ENCODE data around the gene PANK2. TPM values are rescaled to one million over a fixed set of nuclear protein-coding genes. Genes with fewer than 3 reads are reported as not detected.
A peak's percentile ranks its signal among the peaks of the same experiment; 100 is the strongest.
"Not testable (repeated sequence)": the region's sequence is repeated elsewhere in the genome, so short reads cannot be mapped to it uniquely, and the experiment has no call there.

Gene PANK2
- total RNA-seq, 2 experiments from 2014 or later = 77.3 to 82.3 TPM

GRCh38 chr20:3896853-3897583, 7.8 kb downstream of the PANK2 start:
- Mint-ChIP-seq H3K4me3 (peak overlapping the region; percentile 47), H3K4me1 (peaks cover 79% of the 10 kb centered on the region), H3K36me3 (peaks cover 49% of the 10 kb centered on the region), H3K27me3 (no peaks in the 10 kb centered on the region), H3K9me3 (ENCODE audit: low read depth) (no peaks in the 10 kb centered on the region), H3K27ac (peak overlapping the region; percentile 70)
- peak; percentile 23 for ATAC-seq
- CTCF ChIA-PET = no interaction called here
- DNase-seq = no peak

- H3K27ac Mint-ChIP-seq; H3K9me3 Mint-ChIP-seq (ENCODE audit: low read depth); H3K4me3 Mint-ChIP-seq; DNase-seq; CTCF ChIA-PET; H3K27me3 Mint-ChIP-seq; ATAC-seq: not testable (repeated sequence)
- peaks cover 76% of the 10 kb centered on the region for H3K4me1 Mint-ChIP-seq
- peaks cover 44% of the 10 kb centered on the region for H3K36me3 Mint-ChIP-seq
Observed at GRCh38 chr20:3898181-3898580, 9.0 kb downstream of the PANK2 start.

- Mint-ChIP-seq H3K27me3 (no peaks in the 10 kb centered on the region), H3K4me3 (no peak overlapping the region), H3K27ac (no peak overlapping the region), H3K4me1 (peaks cover 72% of the 10 kb centered on the region), H3K36me3 (peaks cover 41% of the 10 kb centered on the region), H3K9me3 (ENCODE audit: low read depth) (no peaks in the 10 kb centered on the region)
- CTCF ChIA-PET = no interaction called here
- ATAC-seq (no peak), DNase-seq (no peak)
Observed at GRCh38 chr20:3898639-3899038, 9.5 kb downstream of the PANK2 start.

GRCh38 chr20:3900187-3900604, 11.0 kb downstream of the PANK2 start:
- Mint-ChIP-seq H3K4me3 (no peak overlapping the region), H3K27me3 (no peaks in the 10 kb centered on the region), H3K9me3 (ENCODE audit: low read depth) (no peaks in the 10 kb centered on the region), H3K36me3 (peaks cover 45% of the 10 kb centered on the region), H3K4me1 (peaks cover 74% of the 10 kb centered on the region), H3K27ac (peak overlapping the region; percentile 73)
- DNase-seq (no peak), ATAC-seq (no peak)
- CTCF ChIA-PET = interaction anchor here (0.7 kb wide), 1 partner anchor 282 kb away, joined by 3 read pairs; no protein-coding TSS in a partner anchor

GRCh38 chr20:3901028-3901705, 12.0 kb downstream of the PANK2 start:
- DNase-seq (no peak), ATAC-seq (no peak)
- Mint-ChIP-seq H3K4me1 (peaks cover 70% of the 10 kb centered on the region), H3K4me3 (no peak overlapping the region), H3K27ac (peak overlapping the region; percentile 66), H3K9me3 (ENCODE audit: low read depth) (no peaks in the 10 kb centered on the region), H3K27me3 (no peaks in the 10 kb centered on the region), H3K36me3 (peaks cover 41% of the 10 kb centered on the region)
- CTCF ChIA-PET = no interaction called here

- CTCF ChIA-PET = no interaction called here
- Mint-ChIP-seq H3K4me1 (peaks cover 70% of the 10 kb centered on the region), H3K36me3 (peaks cover 39% of the 10 kb centered on the region), H3K27me3 (no peaks in the 10 kb centered on the region), H3K9me3 (ENCODE audit: low read depth) (no peaks in the 10 kb centered on the region), H3K27ac (peak overlapping the region; percentile 66), H3K4me3 (no peak overlapping the region)
- DNase-seq (no peak), ATAC-seq (no peak)
Observed at GRCh38 chr20:3901706-3902440, 12.7 kb downstream of the PANK2 start.

GRCh38 chr20:3902446-3902845, 13.3 kb downstream of the PANK2 start:
- Mint-ChIP-seq H3K9me3 (ENCODE audit: low read depth) (no peaks in the 10 kb centered on the region), H3K4me3 (no peak overlapping the region), H3K27me3 (no peaks in the 10 kb centered on the region), H3K4me1 (peaks cover 70% of the 10 kb centered on the region), H3K36me3 (peaks cover 35% of the 10 kb centered on the region), H3K27ac (no peak overlapping the region)
- CTCF ChIA-PET = interaction anchor here (1.2 kb wide), 1 partner anchor 10 kb away, joined by 3 read pairs; no protein-coding TSS in a partner anchor
- ATAC-seq (no peak), DNase-seq (no peak)

GRCh38 chr20:3904224-3904623, 15.0 kb downstream of the PANK2 start:
- Mint-ChIP-seq H3K27ac (peak overlapping the region; percentile 11), H3K4me1 (peaks cover 76% of the 10 kb centered on the region)

GRCh38 chr20:3904857-3905256, 15.7 kb downstream of the PANK2 start:
- Mint-ChIP-seq H3K36me3 (peaks cover 52% of the 10 kb centered on the region), H3K27me3 (no peaks in the 10 kb centered on the region), H3K27ac (peak overlapping the region; percentile 33), H3K4me1 (peaks cover 78% of the 10 kb centered on the region), H3K9me3 (ENCODE audit: low read depth) (no peaks in the 10 kb centered on the region), H3K4me3 (no peak overlapping the region)
- no peak for ATAC-seq
- CTCF ChIA-PET = no interaction called here
- DNase-seq = no peak

More at GRCh38 chr20:3904224-3904623, 15.0 kb downstream of the PANK2 start:
- CTCF ChIA-PET = no interaction called here
- ATAC-seq (no peak), DNase-seq (no peak)
- no peaks in the 10 kb centered on the region for H3K27me3 Mint-ChIP-seq
- no peak overlapping the region for H3K4me3 Mint-ChIP-seq
- no peaks in the 10 kb centered on the region for H3K9me3 Mint-ChIP-seq (ENCODE audit: low read depth)
- peaks cover 48% of the 10 kb centered on the region for H3K36me3 Mint-ChIP-seq

GRCh38 chr20:3906744-3907721, 17.8 kb downstream of the PANK2 start:
- DNase-seq (peak; percentile 82), ATAC-seq (peak; percentile 95)
- H3K4me1 Mint-ChIP-seq = peaks cover 69% of the 10 kb centered on the region
- not testable (repeated sequence) for H3K9me3 Mint-ChIP-seq (ENCODE audit: low read depth); H3K27me3 Mint-ChIP-seq
- peak overlapping the region; percentile 58 for H3K4me3 Mint-ChIP-seq
- peaks cover 54% of the 10 kb centered on the region for H3K36me3 Mint-ChIP-seq
- peak overlapping the region; percentile 93 for H3K27ac Mint-ChIP-seq
- CTCF ChIA-PET = interaction anchor here (0.7 to 1.5 kb wide), 5 partner anchors 14 to 178 kb away, joined by 3 to 7 read pairs (median 4); partner anchors contain the start of gene CENPB

GRCh38 chr20:3908667-3909066, 19.5 kb downstream of the PANK2 start:
- peaks cover 57% of the 10 kb centered on the region for H3K36me3 Mint-ChIP-seq
- CTCF ChIA-PET = no interaction called here
- no peak for DNase-seq
- no peak overlapping the region for H3K4me3 Mint-ChIP-seq
- no peak for ATAC-seq
- H3K9me3 Mint-ChIP-seq (ENCODE audit: low read depth) = no peaks in the 10 kb centered on the region
- H3K4me1 Mint-ChIP-seq = peaks cover 68% of the 10 kb centered on the region
- H3K27ac Mint-ChIP-seq = peak overlapping the region; percentile 62
- no peaks in the 10 kb centered on the region for H3K27me3 Mint-ChIP-seq

GRCh38 chr20:3909952-3910366, 20.8 kb downstream of the PANK2 start:
- H3K36me3 Mint-ChIP-seq = peaks cover 62% of the 10 kb centered on the region
- H3K4me1 Mint-ChIP-seq = peaks cover 65% of the 10 kb centered on the region
- DNase-seq = no peak
- H3K27me3 Mint-ChIP-seq = no peaks in the 10 kb centered on the region
- CTCF ChIA-PET = interaction anchor here (0.9 kb wide), 1 partner anchor 124 kb away, joined by 3 read pairs; the partner anchor contains the start of gene CENPB
- no peak overlapping the region for H3K4me3 Mint-ChIP-seq
- H3K27ac Mint-ChIP-seq = peak overlapping the region; percentile 5
- no peaks in the 10 kb centered on the region for H3K9me3 Mint-ChIP-seq (ENCODE audit: low read depth)
- no peak for ATAC-seq
